WTC11 (cell line): ENCODE data around the gene SHQ1. TPM values are rescaled to one million over a fixed set of nuclear protein-coding genes. Genes with fewer than 3 reads are reported as not detected.

ENCODE experiments used
- ATAC-seq: fragments of 200-7000 bp; cut with Tn5 transposase; 2 replicates; pipeline ENCODE4 v1.10.0; 2021; ENCODE audit warnings: mild to moderate bottlenecking, moderate library complexity
- CTCF ChIA-PET: fragments of 300-600 bp; sonication (Branson Sonifier 250); formaldehyde crosslinking; loops from one replicate; lab custom pipeline; 2021; ENCODE audit warnings: antibody characterized with exemption; lab: Charles Lee
- POLR2A ChIA-PET: fragments of 350-600 bp; sonication (Branson Sonifier 250); formaldehyde crosslinking; loops from one replicate; lab custom pipeline; 2021; ENCODE audit warnings: antibody characterized with exemption; lab: Charles Lee
- DNase-seq: peaks from one replicate; pipeline ENCODE4 v3.0.0; 2021; ENCODE audit warnings: low spot score
- H3K27ac Mint-ChIP-seq: 2 replicates; pipeline ENCODE4 v1.8.0; 2021; ENCODE audit warnings: mixed read lengths
- H3K27me3 Mint-ChIP-seq: 2 replicates; pipeline ENCODE4 v1.8.0; 2021; ENCODE audit warnings: low read depth, mild to moderate bottlenecking, moderate library complexity, mixed read lengths
- H3K36me3 Mint-ChIP-seq: 2 replicates; pipeline ENCODE4 v1.8.0; 2021; ENCODE audit warnings: mixed read lengths
- H3K4me1 Mint-ChIP-seq: 2 replicates; pipeline ENCODE4 v1.8.0; 2022; ENCODE audit warnings: mixed read lengths
- H3K4me3 Mint-ChIP-seq: 2 replicates; pipeline ENCODE4 v1.8.0; 2021; ENCODE audit warnings: mild to moderate bottlenecking, moderate library complexity, mixed read lengths
- H3K9me3 Mint-ChIP-seq: 2 replicates; pipeline ENCODE4 v1.8.0; 2021; ENCODE audit warnings: mixed read lengths
- CDX4 ChIP-seq: fragments of 250-450 bp; sonication (Bioruptor Pico); IDR thresholded peaks from 2 replicates; pipeline ENCODE4 v1.9.0; 2021; ENCODE audit warnings: moderate library complexity, mild to moderate bottlenecking, inconsistent platforms, borderline replicate concordance
- CREB1 ChIP-seq: sonication (generic); formaldehyde crosslinking; IDR thresholded peaks from 2 replicates; pipeline ENCODE4 v1.8.0; 2023; ENCODE audit warnings: mild to moderate bottlenecking, missing genetic modification reagents
- ELF4 ChIP-seq: sonication (generic); formaldehyde crosslinking; IDR thresholded peaks from 2 replicates; pipeline ENCODE4 v1.8.1; 2022; ENCODE audit warnings: low read depth, mild to moderate bottlenecking, moderate library complexity, missing genetic modification reagents
- EMX1 ChIP-seq: fragments of 250-450 bp; sonication (Bioruptor Pico); IDR thresholded peaks from 2 replicates; pipeline ENCODE4 v1.8.0; 2021; ENCODE audit warnings: mild to moderate bottlenecking
- FOXJ3 ChIP-seq: sonication (generic); formaldehyde crosslinking; IDR thresholded peaks from 2 replicates; pipeline ENCODE4 v1.9.0; 2021; ENCODE audit warnings: missing genetic modification reagents, mild to moderate bottlenecking, borderline replicate concordance
- FOXP1 ChIP-seq: sonication (generic); formaldehyde crosslinking; IDR thresholded peaks from 2 replicates; pipeline ENCODE4 v1.8.0; 2022; ENCODE audit warnings: missing genetic modification reagents, mild to moderate bottlenecking, moderate library complexity, borderline replicate concordance
- HMGA2 ChIP-seq: fragments of 250-450 bp; sonication (Bioruptor Pico); IDR thresholded peaks from 2 replicates; pipeline ENCODE4 v1.4.0; 2021; ENCODE audit warnings: mild to moderate bottlenecking, moderate library complexity
- MLX ChIP-seq: sonication (generic); formaldehyde crosslinking; IDR thresholded peaks from 2 replicates; pipeline ENCODE4 v1.8.1; 2023; ENCODE audit warnings: mild to moderate bottlenecking, missing genetic modification reagents, moderate library complexity
- NFATC4 ChIP-seq: fragments of 250-450 bp; sonication (Bioruptor Pico); IDR thresholded peaks from 2 replicates; pipeline ENCODE4 v1.9.0; 2021; ENCODE audit warnings: mild to moderate bottlenecking
- NR3C1 ChIP-seq: sonication (generic); formaldehyde crosslinking; conservative IDR thresholded peaks from 2 replicates; pipeline ENCODE4 v1.8.1; 2023; ENCODE audit warnings: low read depth, mild to moderate bottlenecking, missing genetic modification reagents
- PREB ChIP-seq: sonication (generic); formaldehyde crosslinking; IDR thresholded peaks from 2 replicates; pipeline ENCODE4 v1.8.1; 2022; ENCODE audit warnings: mild to moderate bottlenecking, missing genetic modification reagents, moderate library complexity, borderline replicate concordance
- RELA ChIP-seq: sonication (generic); formaldehyde crosslinking; IDR thresholded peaks from 2 replicates; pipeline ENCODE4 v1.8.1; 2022; ENCODE audit warnings: missing genetic modification reagents, mild to moderate bottlenecking, borderline replicate concordance
- RORB ChIP-seq: fragments of 250-450 bp; sonication (Bioruptor Pico); IDR thresholded peaks from 2 replicates; pipeline ENCODE4 v1.9.0; 2021; ENCODE audit warnings: mild to moderate bottlenecking
- SMAD3 ChIP-seq: sonication (generic); formaldehyde crosslinking; IDR thresholded peaks from 2 replicates; pipeline ENCODE4 v1.8.0; 2022; ENCODE audit warnings: missing genetic modification reagents, mild to moderate bottlenecking, borderline replicate concordance
- ZNF219 ChIP-seq: sonication (generic); formaldehyde crosslinking; IDR thresholded peaks from 2 replicates; pipeline ENCODE4 v1.8.0; 2023; ENCODE audit warnings: missing genetic modification reagents, mild to moderate bottlenecking, borderline replicate concordance
- ZNF416 ChIP-seq: fragments of 250-450 bp; sonication (Bioruptor Pico); IDR thresholded peaks from 2 replicates; pipeline ENCODE4 v1.9.0; 2021; ENCODE audit warnings: mild to moderate bottlenecking, inconsistent platforms
- ZNF532 ChIP-seq: fragments of 250-450 bp; sonication (Bioruptor Pico); IDR thresholded peaks from 2 replicates; pipeline ENCODE4 v1.9.0; 2021; ENCODE audit warnings: mild to moderate bottlenecking, borderline replicate concordance
- total RNA-seq: library from RNA; stranded (reverse); gene quantifications from 3 replicates; pipeline ENCODE4 v1.2.3, GENCODE V29; 2021
- TF ChIP-seq, protein P1 (sequence below): sonication (generic); formaldehyde crosslinking; IDR thresholded peaks from 2 replicates; pipeline ENCODE4 v1.8.1; 2023; ENCODE audit warnings: mild to moderate bottlenecking, moderate library complexity, missing genetic modification reagents
- TF ChIP-seq, protein P2 (sequence below): sonication (generic); formaldehyde crosslinking; conservative IDR thresholded peaks from 2 replicates; pipeline ENCODE4 v1.8.1; 2022; ENCODE audit warnings: mild to moderate bottlenecking, missing genetic modification reagents
- TF ChIP-seq, protein P3 (sequence below): sonication (generic); formaldehyde crosslinking; IDR thresholded peaks from 2 replicates; pipeline ENCODE4 v1.8.1; 2022; ENCODE audit warnings: low read depth, mild to moderate bottlenecking, moderate library complexity, missing genetic modification reagents, borderline replicate concordance

Gene SHQ1
- total RNA-seq, 1 experiment from 2014 or later: 29.1 TPM

DNA sequence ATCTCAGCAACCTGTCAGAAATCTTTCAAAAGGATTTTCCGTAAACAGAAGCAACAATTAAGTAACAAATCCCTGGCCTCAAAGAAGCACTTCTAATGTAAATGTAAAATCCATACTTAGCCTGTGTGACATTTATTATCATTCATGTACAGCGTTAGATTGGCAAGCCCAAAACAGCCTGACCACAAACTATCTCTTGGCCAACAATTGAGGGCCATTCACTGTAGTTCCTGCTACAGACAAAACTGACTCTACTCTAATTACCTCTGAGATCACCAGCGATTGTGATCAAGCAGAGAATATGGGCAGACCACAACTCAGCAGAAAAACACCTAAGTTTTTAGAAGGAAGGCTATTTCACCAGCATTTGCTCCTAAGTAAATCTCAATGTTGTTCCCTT lies 9.2 kb downstream of the SHQ1 start:
- Mint-ChIP-seq H3K9me3 (peaks cover 10% of the 10 kb centered on the region), H3K4me3 (no peak overlapping the region), H3K36me3 (peaks cover 43% of the 10 kb centered on the region), H3K27ac (peak overlapping the region; percentile 19; the same call in 1 of the 2 replicates), H3K27me3 (no peaks in the 10 kb centered on the region), H3K4me1 (no peaks in the 10 kb centered on the region)
- no peak for DNase-seq
- no peak for ATAC-seq
- ChIA-PET CTCF (no interaction called here), POLR2A (no interaction called here)
- TF ChIP-seq SMAD3 (CRISPR knock-in tag) (no peak), RORB (CRISPR knock-in tag) (no peak), NR3C1 (CRISPR knock-in tag) (no peak), ELF4 (no peak), HMGA2 (CRISPR knock-in tag) (no peak), CDX4 (CRISPR knock-in tag) (no peak), EMX1 (CRISPR knock-in tag) (no peak), ZNF532 (CRISPR knock-in tag) (no peak), NFATC4 (CRISPR knock-in tag) (no peak), ZNF416 (CRISPR knock-in tag) (no peak), CREB1 (no peak)
- TF ChIP-seq, protein P1, sequence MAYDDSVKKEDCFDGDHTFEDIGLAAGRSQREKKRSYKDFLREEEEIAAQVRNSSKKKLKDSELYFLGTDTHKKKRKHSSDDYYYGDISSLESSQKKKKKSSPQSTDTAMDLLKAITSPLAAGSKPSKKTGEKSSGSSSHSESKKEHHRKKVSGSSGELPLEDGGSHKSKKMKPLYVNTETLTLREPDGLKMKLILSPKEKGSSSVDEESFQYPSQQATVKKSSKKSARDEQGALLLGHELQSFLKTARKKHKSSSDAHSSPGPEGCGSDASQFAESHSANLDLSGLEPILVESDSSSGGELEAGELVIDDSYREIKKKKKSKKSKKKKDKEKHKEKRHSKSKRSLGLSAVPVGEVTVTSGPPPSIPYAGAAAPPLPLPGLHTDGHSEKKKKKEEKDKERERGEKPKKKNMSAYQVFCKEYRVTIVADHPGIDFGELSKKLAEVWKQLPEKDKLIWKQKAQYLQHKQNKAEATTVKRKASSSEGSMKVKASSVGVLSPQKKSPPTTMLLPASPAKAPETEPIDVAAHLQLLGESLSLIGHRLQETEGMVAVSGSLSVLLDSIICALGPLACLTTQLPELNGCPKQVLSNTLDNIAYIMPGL (CRISPR knock-in tag): no peak
- TF ChIP-seq, protein P2, sequence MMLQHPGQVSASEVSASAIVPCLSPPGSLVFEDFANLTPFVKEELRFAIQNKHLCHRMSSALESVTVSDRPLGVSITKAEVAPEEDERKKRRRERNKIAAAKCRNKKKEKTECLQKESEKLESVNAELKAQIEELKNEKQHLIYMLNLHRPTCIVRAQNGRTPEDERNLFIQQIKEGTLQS (CRISPR knock-in tag): no peak
- TF ChIP-seq, protein P3, sequence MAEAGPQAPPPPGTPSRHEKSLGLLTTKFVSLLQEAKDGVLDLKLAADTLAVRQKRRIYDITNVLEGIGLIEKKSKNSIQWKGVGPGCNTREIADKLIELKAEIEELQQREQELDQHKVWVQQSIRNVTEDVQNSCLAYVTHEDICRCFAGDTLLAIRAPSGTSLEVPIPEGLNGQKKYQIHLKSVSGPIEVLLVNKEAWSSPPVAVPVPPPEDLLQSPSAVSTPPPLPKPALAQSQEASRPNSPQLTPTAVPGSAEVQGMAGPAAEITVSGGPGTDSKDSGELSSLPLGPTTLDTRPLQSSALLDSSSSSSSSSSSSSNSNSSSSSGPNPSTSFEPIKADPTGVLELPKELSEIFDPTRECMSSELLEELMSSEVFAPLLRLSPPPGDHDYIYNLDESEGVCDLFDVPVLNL (CRISPR knock-in tag): no peak

DNA sequence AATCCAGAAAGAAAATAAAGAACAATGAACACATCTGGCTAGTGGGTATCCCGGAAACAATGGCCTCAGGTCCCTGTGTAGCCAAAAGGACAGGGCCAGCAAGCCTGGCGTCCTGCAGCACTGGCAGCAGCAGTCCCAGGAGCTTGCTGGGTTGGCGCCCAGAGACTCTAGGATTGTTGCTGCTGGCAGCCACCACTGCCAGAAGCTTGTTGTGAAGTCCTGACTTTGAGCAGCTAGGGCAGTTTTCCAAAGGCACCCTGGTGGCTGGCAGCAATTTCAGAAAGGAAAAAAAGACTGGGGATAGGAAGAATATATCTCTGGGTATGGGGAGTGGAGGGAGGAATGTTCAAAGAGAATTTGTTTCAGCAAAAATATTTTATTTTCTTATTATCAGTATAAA lies 11.3 kb downstream of the SHQ1 start:
- DNase-seq (no peak), ATAC-seq (no peak)
- ChIA-PET CTCF (no interaction called here), POLR2A (no interaction called here)
- no peaks in the 10 kb centered on the region for H3K27me3 Mint-ChIP-seq
- H3K36me3 Mint-ChIP-seq: peaks cover 35% of the 10 kb centered on the region
- no peak overlapping the region for H3K4me3 Mint-ChIP-seq
- H3K4me1 Mint-ChIP-seq: no peaks in the 10 kb centered on the region
- no peak overlapping the region for H3K27ac Mint-ChIP-seq
- peaks cover 9% of the 10 kb centered on the region for H3K9me3 Mint-ChIP-seq
- TF ChIP-seq ZNF219 (CRISPR knock-in tag) (no peak), CREB1 (no peak), MLX (CRISPR knock-in tag) (no peak), FOXJ3 (CRISPR knock-in tag) (no peak), ZNF532 (CRISPR knock-in tag) (no peak), FOXP1 (CRISPR knock-in tag) (no peak), RELA (CRISPR knock-in tag) (no peak), PREB (CRISPR knock-in tag) (no peak)
- TF ChIP-seq, protein P2 (CRISPR knock-in tag): no peak
